G401 (cell line): ENCODE data around the gene RPS6KB1. TPM values are rescaled to one million over a fixed set of nuclear protein-coding genes. Genes with fewer than 3 reads are reported as not detected.
"Not testable (repeated sequence)": the region's sequence is repeated elsewhere in the genome, so short reads cannot be mapped to it uniquely, and the experiment has no call there.

Experiments used
- DNase-seq: peaks from one replicate; pipeline ENCODE4 v3.0.0-alpha.2; 2015; ENCODE audit warnings: low spot score
- in situ Hi-C: cut with HindIII; loops from 2 replicates; pipeline ENCODE4 v1.10.0; 2016; ENCODE audit warnings: low sequenced_read_pairs, mixed read lengths
- total RNA-seq: library from RNA; depleted of rRNA; stranded (reverse); fragments of >200 nt; shearing (Covaris generic); gene quantifications from 2 replicates; pipeline ENCODE4 v1.2.3, GENCODE V29; 2014

Gene RPS6KB1
- total RNA-seq, 1 experiment from 2014 or later, result 23.0 TPM

- in situ Hi-C loops, result no loop called here
- no peak for DNase-seq
Measured at GRCh38 chr17:59916446-59916845, 23.5 kb downstream of the RPS6KB1 start.

DNA sequence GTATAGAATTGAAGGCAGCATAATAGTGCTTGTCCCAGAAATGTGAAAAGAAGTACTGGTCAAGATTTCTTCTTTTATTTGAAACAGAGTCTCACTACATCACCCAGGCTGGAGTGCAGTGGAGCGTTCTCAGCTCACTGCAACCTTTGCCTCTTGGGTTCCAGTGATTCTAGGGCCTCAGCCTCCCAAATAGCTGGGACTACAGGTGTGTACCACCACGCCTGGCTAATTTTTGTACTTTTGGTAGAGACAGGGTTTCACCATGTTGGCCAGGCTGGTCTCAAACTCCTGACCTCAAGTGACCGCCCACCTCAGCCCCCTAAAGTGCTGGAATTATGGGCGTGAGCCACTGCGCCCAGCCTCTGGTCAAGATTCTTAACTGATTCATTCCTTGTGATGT, 27.7 kb downstream of the RPS6KB1 start:
- DNase-seq, in situ Hi-C loops: not testable (repeated sequence)

GRCh38 chr17:59930121-59930520, 37.2 kb downstream of the RPS6KB1 start:
- in situ Hi-C loops, DNase-seq: not testable (repeated sequence)

DNA sequence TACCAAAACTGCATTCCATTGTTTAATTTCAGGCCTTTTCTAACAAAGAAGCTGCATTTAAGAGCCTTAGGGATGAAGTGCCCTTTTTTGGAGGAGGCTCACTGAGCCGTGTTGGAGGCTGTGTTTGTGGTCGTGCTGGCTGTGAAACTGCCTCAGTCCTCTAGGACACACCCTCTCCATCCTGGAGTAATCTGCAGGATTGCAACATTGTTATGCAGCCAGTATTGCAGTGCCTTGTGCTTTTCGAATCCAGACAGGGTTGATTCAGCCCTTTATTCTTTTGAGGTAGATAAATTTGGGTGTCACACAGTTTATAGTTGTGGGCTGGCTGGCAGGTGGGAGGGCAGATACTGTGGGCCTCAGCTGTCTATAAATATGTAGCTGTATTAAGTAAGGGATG, 37.8 kb downstream of the RPS6KB1 start:
- DNase-seq, in situ Hi-C loops: not testable (repeated sequence)

GRCh38 chr17:59933317-59933716, 40.4 kb downstream of the RPS6KB1 start:
- in situ Hi-C loops, DNase-seq: not testable (repeated sequence)

DNA sequence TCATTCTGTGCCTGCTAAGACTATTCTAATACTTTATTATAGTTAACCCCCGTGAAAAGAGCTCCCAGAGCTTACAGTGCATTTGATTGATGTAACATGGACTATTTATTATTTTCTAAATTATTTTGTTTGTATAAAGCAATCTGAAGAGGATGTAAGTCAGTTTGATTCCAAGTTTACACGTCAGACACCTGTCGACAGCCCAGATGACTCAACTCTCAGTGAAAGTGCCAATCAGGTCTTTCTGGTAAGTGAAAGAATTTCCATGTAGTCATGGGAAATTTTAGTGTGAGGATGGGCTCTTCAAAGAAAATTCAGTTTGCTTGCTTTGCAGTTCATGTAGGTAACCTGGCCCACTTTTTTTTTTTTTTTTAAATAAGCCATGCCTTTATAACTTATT, 47.8 kb downstream of the RPS6KB1 start:
- in situ Hi-C loops, DNase-seq: not testable (repeated sequence)

DNA sequence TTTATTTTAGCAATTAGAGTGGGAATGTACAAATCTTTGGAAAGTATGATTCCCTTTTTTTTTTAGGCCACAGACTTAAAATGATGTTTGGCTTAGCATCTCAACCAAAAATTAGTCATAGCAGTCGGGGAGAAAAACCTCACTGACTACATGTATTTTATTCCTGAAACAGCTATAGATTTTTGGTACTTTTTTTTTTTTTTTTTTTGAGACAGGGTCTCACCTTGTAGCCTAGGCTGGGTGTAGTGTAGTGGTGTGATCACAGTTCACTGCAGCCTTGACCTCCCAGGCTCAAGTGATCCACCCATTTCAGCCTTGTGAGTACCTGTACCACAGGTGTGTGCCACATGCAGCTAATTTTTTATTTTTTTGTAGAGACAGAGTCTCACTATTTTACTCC, 48.2 kb downstream of the RPS6KB1 start:
- in situ Hi-C loops, result no loop called here
- DNase-seq, result no peak

- in situ Hi-C loops, DNase-seq: not testable (repeated sequence)
Measured at GRCh38 chr17:59946433-59946832, 53.5 kb downstream of the RPS6KB1 start.

- in situ Hi-C loops, DNase-seq: not testable (repeated sequence)
Measured at GRCh38 chr17:59947310-59947709, 54.4 kb downstream of the RPS6KB1 start.

GRCh38 chr17:59950049-59950448, 57.1 kb downstream of the RPS6KB1 start:
- in situ Hi-C loops, result no loop called here
- no peak for DNase-seq

- no peak for DNase-seq
- in situ Hi-C loops, result no loop called here
Measured at GRCh38 chr17:59954856-59955255, 61.9 kb downstream of the RPS6KB1 start.

DNA sequence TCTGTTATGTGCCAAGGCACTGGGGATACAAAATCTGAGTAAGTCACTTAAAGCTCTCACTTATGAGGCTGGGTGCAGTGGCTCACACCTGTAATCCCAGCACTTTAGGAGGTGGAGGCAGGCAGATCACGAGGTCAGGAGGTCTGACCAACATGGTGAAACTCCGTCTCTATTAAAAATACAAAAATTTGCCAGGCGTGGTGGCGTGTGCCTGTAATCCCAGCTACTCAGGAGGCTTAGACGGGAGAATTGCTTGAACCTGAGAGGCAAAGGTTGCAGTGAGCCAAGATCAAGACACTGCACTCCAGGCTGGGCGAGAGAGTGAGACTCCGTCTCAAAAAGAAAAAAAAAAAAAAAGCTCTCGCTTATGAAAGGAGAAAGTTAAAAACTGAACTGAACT, 66.7 kb downstream of the RPS6KB1 start:
- DNase-seq, in situ Hi-C loops: not testable (repeated sequence)

DNA sequence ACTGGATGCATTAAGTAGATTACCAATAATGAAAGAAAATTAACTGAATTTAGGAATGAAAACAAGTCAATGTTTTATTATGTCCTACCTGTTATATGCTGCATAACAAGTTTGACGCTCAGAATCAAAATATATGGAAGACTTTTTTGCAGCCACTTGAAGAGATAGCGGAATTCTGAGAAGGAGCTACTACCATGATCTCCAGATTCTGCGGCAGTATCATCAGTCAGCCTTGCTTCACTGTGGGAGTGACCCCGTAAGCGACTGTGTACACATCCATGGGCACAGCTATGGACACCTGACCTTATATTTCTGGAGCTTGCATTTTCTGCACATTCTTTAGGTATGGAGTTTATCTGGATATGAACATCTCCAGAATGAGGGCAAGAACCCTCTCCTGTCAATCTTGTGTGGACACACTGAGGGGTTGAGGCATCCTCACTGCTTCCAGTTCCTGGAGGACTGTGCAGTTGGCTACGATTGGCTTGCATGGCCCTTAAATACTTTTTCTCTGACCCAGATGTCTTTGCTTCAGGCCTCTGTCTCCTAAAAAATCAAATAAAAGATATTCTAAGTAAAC, 69.9 kb downstream of the RPS6KB1 start:
- peak; percentile 17 for DNase-seq
- in situ Hi-C loops, result no loop called here

DNA sequence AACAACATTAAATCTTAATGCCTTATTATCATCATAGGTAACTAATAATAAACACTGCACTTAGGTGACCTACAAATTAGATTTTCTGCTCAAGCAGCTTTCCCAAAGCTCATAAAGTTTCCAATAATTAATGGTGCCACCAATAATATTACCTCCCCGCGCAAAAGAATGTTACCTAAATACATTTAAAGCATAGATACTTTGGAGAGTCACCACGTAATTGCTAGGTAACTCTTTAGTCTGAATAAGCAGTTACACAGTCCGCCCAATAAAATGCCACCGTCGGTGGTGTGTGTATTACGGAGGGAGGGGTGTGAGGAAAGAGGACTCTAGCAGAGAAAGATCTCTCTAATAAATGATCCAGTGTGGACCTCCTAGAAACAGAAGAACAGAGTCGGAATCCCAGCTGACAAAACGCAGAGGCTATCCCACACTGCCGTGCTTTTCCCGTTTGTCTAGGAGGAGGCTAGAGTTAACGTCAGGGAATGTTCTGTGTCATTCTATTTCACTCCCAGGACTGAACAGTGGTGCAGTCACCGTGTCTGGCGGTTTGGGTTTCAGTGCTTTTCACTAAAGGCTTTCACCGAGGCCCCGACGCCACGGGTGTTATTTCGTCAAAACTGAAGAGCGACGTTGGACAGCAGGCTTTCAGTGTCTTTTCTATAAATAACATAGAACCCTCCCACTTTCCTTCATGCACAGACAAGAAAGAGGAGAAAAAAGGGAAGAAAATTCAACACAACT, 71.0 kb downstream of the RPS6KB1 start:
- in situ Hi-C loops, result no loop called here
- peak; percentile 73 for DNase-seq

DNA sequence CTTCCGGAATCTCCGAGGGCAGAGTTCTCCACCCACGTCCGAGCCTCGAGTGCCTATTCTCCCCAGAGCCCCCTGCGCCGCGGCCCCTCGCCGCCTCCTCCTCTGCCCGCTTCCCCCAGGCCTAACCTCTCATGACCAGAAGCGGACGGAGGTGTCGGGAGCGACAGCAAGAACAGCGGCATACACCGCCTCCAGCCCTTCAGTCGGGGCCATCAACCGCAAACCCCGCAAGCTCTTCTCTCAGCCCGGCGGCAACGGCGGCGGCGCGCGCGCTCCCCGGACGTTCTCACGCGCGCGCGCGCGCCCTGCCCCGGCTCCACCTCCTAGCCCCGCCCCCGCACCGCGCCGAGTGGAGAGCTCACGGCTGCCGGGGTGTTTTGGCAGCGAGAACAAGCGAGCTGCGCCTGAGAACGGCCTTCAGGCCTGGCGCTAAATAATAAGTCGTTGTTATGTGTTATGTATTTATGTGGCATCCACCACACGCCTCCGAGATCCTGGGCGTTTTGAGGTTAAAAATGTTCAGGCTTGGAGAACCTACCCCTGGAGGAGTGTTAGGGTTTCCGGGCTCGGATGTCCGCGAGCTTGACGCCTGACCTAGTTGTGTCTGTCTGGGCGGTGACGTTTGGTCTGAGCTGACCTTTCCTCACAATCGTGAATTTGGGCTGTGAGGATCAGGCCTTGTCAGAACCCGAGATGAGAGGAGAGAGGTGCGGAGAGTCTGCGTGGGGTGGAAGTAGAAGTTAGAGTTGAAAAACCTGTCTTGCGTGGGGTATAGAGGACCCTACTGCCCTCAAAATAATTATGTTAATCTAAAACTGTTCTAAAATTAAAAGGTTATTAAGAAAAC, 71.8 kb downstream of the RPS6KB1 start, which contains the start of gene RNFT1:
Gene RNFT1, minus strand, starts transcription at position 259 of the 847 bp plus-strand sequence. Its CDS starts 77 bp downstream, at position 182.
- peak; percentile 88 for DNase-seq
- in situ Hi-C loops, result no loop called here

GRCh38 chr17:59971771-59972170, 78.8 kb downstream of the RPS6KB1 start:
- DNase-seq, in situ Hi-C loops: not testable (repeated sequence)

DNA sequence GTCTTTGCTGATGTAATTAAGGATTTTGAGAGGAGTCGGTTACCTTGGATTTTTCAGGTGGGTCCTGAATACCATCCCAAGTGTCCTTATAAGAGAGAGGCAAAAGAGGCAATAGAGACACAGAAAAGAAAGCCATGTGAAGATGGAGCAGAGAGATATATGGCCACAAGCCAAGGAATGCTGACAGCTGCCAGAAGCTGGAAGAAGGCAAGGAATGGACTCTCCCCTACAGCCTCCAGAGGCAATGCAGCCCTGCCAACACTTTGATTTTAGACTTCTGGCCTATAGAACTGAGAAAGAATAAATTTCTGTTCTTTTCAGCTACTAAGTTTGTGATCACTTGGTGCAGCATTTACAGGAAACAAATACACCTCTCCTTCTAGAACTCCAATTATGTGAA, 79.9 kb downstream of the RPS6KB1 start:
- in situ Hi-C loops, result no loop called here
- no peak for DNase-seq

DNA sequence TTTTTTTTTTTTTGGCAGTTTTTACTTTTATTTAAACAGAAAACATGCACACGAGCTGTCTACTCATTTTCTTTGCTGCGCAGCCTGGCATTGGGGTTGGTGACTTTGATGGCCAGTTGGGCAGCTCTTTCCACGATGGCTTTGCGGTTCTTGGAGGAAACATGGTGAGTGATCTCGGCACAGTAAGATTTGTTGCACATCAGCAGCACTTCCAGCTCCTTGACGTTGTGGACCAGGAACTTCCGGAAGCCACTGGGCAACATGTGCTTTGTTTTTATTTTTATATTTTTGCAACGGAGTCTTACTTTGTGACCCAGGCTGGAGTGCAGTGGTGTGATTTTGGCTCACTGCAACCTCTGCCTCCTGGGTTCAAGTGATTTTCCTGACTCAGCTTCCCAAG, 80.6 kb downstream of the RPS6KB1 start:
- in situ Hi-C loops, result not testable (repeated sequence)

DNA sequence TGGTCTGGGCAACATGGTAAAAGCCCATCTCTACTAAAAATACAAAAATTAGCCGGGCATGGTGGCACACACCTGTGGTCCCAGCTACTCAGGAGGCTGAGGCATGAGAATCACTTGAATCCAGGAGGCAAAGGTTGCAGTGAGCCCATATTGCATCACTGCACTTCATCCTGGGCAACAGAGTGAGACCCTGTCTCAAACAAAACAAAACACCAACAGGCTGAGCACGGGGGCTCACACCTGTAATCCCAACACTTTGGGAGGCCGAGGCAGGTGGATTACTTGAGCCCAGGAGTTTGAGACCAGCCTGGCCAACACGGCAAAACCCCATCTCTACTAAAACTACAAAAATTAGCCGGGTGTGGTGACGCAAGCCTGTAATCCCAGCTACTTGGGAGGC, 82.2 kb downstream of the RPS6KB1 start:
- in situ Hi-C loops, DNase-seq: not testable (repeated sequence)

More for the DNA sequence above, 80.6 kb downstream of the RPS6KB1 start:
- not testable (repeated sequence) for DNase-seq

GRCh38 chr17:59996608-59997007, 103.7 kb downstream of the RPS6KB1 start:
- DNase-seq, in situ Hi-C loops: not testable (repeated sequence)
